ENCODE data around the gene PYGM. TPM values are rescaled to one million over a fixed set of nuclear protein-coding genes. Genes with fewer than 3 reads are reported as not detected.

The PYGM gene
- total RNA-seq, 1 experiment from 2014 or later: 6.6 TPM

- Mint-ChIP-seq H3K4me3 (no peak overlapping the region), H3K4me1 (no peaks in the 10 kb centered on the region), H3K36me3 (no peaks in the 10 kb centered on the region), H3K27me3 (ENCODE audit: low read depth) (no peaks in the 10 kb centered on the region), H3K9me3 (no peaks in the 10 kb centered on the region), H3K27ac (peak overlapping the region; percentile 28; the same call in 1 of the 2 replicates)
- ChIA-PET CTCF (interaction anchor here (0.6 to 1.4 kb wide), 4 partner anchors 9 to 164 kb away, joined by 3 to 6 read pairs (median 3); partner anchors contain the start of genes MAP4K2 and SF1), POLR2A (no interaction called here)
- DNase-seq (ENCODE audit: low spot score) (no peak), ATAC-seq (no peak)
- TF ChIP-seq EMX1 (CRISPR knock-in tag; IDR thresholded peaks at IDR 0.05): no peak
- TF ChIP-seq IRF1 (CRISPR knock-in tag; IDR thresholded peaks at IDR 0.05): no peak
- TF ChIP-seq, protein P1, sequence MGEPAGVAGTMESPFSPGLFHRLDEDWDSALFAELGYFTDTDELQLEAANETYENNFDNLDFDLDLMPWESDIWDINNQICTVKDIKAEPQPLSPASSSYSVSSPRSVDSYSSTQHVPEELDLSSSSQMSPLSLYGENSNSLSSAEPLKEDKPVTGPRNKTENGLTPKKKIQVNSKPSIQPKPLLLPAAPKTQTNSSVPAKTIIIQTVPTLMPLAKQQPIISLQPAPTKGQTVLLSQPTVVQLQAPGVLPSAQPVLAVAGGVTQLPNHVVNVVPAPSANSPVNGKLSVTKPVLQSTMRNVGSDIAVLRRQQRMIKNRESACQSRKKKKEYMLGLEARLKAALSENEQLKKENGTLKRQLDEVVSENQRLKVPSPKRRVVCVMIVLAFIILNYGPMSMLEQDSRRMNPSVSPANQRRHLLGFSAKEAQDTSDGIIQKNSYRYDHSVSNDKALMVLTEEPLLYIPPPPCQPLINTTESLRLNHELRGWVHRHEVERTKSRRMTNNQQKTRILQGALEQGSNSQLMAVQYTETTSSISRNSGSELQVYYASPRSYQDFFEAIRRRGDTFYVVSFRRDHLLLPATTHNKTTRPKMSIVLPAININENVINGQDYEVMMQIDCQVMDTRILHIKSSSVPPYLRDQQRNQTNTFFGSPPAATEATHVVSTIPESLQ (CRISPR knock-in tag; IDR thresholded peaks at IDR 0.05): no peak
- no peak for TF ChIP-seq TEAD1 (CRISPR knock-in tag; IDR thresholded peaks at IDR 0.05)
- no peak for TF ChIP-seq NR1H2 (CRISPR knock-in tag; IDR thresholded peaks at IDR 0.05)
- TF ChIP-seq, protein P2, sequence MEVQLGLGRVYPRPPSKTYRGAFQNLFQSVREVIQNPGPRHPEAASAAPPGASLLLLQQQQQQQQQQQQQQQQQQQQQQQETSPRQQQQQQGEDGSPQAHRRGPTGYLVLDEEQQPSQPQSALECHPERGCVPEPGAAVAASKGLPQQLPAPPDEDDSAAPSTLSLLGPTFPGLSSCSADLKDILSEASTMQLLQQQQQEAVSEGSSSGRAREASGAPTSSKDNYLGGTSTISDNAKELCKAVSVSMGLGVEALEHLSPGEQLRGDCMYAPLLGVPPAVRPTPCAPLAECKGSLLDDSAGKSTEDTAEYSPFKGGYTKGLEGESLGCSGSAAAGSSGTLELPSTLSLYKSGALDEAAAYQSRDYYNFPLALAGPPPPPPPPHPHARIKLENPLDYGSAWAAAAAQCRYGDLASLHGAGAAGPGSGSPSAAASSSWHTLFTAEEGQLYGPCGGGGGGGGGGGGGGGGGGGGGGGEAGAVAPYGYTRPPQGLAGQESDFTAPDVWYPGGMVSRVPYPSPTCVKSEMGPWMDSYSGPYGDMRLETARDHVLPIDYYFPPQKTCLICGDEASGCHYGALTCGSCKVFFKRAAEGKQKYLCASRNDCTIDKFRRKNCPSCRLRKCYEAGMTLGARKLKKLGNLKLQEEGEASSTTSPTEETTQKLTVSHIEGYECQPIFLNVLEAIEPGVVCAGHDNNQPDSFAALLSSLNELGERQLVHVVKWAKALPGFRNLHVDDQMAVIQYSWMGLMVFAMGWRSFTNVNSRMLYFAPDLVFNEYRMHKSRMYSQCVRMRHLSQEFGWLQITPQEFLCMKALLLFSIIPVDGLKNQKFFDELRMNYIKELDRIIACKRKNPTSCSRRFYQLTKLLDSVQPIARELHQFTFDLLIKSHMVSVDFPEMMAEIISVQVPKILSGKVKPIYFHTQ (CRISPR knock-in tag; IDR thresholded peaks at IDR 0.05): no peak
- no peak for TF ChIP-seq ZNF263 (CRISPR knock-in tag; IDR thresholded peaks at IDR 0.05; ENCODE audit: low read depth)
- no peak for TF ChIP-seq ZNF423 (CRISPR knock-in tag; IDR thresholded peaks at IDR 0.05)
- TF ChIP-seq, protein P3, sequence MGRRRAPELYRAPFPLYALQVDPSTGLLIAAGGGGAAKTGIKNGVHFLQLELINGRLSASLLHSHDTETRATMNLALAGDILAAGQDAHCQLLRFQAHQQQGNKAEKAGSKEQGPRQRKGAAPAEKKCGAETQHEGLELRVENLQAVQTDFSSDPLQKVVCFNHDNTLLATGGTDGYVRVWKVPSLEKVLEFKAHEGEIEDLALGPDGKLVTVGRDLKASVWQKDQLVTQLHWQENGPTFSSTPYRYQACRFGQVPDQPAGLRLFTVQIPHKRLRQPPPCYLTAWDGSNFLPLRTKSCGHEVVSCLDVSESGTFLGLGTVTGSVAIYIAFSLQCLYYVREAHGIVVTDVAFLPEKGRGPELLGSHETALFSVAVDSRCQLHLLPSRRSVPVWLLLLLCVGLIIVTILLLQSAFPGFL (CRISPR knock-in tag; IDR thresholded peaks at IDR 0.05; ENCODE audit: borderline replicate concordance): no peak
- TF ChIP-seq, protein P4, sequence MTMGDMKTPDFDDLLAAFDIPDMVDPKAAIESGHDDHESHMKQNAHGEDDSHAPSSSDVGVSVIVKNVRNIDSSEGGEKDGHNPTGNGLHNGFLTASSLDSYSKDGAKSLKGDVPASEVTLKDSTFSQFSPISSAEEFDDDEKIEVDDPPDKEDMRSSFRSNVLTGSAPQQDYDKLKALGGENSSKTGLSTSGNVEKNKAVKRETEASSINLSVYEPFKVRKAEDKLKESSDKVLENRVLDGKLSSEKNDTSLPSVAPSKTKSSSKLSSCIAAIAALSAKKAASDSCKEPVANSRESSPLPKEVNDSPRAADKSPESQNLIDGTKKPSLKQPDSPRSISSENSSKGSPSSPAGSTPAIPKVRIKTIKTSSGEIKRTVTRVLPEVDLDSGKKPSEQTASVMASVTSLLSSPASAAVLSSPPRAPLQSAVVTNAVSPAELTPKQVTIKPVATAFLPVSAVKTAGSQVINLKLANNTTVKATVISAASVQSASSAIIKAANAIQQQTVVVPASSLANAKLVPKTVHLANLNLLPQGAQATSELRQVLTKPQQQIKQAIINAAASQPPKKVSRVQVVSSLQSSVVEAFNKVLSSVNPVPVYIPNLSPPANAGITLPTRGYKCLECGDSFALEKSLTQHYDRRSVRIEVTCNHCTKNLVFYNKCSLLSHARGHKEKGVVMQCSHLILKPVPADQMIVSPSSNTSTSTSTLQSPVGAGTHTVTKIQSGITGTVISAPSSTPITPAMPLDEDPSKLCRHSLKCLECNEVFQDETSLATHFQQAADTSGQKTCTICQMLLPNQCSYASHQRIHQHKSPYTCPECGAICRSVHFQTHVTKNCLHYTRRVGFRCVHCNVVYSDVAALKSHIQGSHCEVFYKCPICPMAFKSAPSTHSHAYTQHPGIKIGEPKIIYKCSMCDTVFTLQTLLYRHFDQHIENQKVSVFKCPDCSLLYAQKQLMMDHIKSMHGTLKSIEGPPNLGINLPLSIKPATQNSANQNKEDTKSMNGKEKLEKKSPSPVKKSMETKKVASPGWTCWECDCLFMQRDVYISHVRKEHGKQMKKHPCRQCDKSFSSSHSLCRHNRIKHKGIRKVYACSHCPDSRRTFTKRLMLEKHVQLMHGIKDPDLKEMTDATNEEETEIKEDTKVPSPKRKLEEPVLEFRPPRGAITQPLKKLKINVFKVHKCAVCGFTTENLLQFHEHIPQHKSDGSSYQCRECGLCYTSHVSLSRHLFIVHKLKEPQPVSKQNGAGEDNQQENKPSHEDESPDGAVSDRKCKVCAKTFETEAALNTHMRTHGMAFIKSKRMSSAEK (CRISPR knock-in tag; IDR thresholded peaks at IDR 0.05; ENCODE audit: borderline replicate concordance): no peak
- TF ChIP-seq, protein P5, sequence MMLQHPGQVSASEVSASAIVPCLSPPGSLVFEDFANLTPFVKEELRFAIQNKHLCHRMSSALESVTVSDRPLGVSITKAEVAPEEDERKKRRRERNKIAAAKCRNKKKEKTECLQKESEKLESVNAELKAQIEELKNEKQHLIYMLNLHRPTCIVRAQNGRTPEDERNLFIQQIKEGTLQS (CRISPR knock-in tag; conservative IDR thresholded peaks at IDR 0.05): no peak
- no peak for TF ChIP-seq ERG (CRISPR knock-in tag; IDR thresholded peaks at IDR 0.05)
- no peak for TF ChIP-seq SMAD3 (CRISPR knock-in tag; IDR thresholded peaks at IDR 0.05; ENCODE audit: borderline replicate concordance)
- TF ChIP-seq ZNF512 (CRISPR knock-in tag; IDR thresholded peaks at IDR 0.05; ENCODE audit: borderline replicate concordance): no peak
- TF ChIP-seq CREM (CRISPR knock-in tag; IDR thresholded peaks at IDR 0.05): no peak
- TF ChIP-seq FOXJ3 (CRISPR knock-in tag; IDR thresholded peaks at IDR 0.05; ENCODE audit: borderline replicate concordance): no peak
- no peak for TF ChIP-seq ZNF219 (CRISPR knock-in tag; IDR thresholded peaks at IDR 0.05; ENCODE audit: borderline replicate concordance)
- TF ChIP-seq ZNF121 (CRISPR knock-in tag; IDR thresholded peaks at IDR 0.05): no peak
- no peak for TF ChIP-seq FOXK1 (CRISPR knock-in tag; IDR thresholded peaks at IDR 0.05)
Observed at GRCh38 chr11:64794526-64794925, 34.8 kb upstream of the PYGM start.
